HG03521 (cell line): ENCODE measurements around the gene USH1G.
"Not testable (repeated sequence)": the region's sequence is repeated elsewhere in the genome, so short reads cannot be mapped to it uniquely, and the experiment has no call there.

Experiments used
- ATAC-seq: cut with Tn5 transposase; IDR thresholded peaks from one replicate; pipeline ENCODE4 v1.9.1; 2021; ENCODE audit warnings: mild to moderate bottlenecking, moderate library complexity; ENCODE audit not compliant: unreplicated experiment

Gene USH1G

GRCh38 chr17:74935585-74936469, 12.8 kb upstream of the USH1G start, which contains the start of gene OTOP3:
OTOP3 (plus strand) TSS chr17:74935898; CDS start chr17:74935922, 24 bp downstream.
- no peak for ATAC-seq

DNA sequence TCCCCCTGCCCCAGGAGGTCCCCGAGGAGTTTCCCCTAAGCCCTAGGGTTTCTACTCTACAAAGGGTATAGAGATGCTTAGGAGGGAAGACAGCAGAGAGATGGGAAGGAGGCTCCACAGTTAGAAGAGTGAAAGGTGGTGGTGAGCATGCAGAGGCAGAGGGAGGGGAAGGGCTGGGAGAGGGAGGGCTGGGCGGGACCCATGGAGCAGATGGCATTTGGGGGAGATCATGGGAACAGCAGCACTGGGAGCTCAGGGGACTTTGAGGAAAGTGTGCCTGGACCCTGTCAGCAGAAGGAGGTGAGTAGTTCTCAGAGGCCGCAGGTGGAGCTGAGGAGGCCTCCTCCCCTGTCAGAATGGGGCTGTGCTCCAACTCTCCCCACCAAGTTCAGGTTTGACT, 12.0 kb upstream of the USH1G start:
- ATAC-seq, result no peak

GRCh38 chr17:74930535-74931036, 7.5 kb upstream of the USH1G start:
- no peak for ATAC-seq

GRCh38 chr17:74928786-74929185, 5.7 kb upstream of the USH1G start:
- ATAC-seq, result no peak

DNA sequence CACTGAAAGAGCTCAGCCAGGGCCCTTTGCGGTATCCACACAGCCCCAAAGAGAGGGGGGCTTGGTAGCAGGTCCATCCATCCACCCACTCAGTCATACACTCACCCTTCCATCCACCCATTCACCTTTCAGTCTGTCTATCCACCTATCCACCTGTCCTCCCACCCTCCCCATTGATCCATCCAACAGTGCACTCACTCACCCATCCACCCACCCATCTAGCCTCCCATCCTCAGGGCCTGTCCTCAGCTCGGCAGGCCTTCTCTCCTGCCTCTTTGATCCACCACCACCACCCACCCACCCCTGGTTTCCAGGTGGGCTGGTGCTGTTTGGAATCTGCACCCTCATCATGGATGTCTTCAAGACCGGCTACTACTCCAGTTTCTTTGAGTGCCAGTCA, 2.2 kb upstream of the USH1G start:
- ATAC-seq, result no peak

DNA sequence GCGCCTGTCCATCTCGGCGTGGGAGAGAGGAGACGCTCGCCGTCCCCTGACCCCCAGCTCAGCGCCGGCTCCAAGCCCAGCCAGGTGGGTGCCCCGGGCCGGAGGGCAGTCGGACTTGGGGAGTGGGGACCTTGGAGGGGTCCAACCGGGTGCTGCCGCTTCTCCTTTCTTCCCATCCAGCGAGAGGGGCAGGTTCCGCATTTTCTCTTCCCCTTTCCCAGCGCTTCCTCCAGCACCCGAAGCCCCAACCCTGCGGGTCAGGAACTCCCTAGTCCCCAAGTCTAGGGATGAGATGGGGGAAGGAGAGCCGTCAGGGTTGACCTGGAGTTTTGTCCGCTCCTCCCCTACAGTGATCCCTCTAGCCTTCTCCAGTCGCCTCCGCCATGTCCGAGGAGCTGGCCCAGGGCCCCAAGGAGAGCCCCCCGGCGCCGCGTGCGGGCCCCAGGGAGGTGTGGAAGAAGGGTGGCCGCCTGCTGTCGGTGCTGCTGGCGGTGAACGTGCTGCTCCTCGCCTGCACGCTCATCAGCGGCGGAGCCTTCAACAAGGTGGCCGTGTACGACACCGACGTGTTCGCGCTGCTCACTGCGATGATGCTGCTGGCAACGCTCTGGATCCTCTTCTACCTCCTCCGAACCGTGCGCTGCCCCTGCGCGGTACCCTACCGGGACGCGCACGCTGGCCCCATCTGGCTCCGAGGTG, 1.3 kb upstream of the USH1G start, which contains the start of gene OTOP2:
Gene OTOP2, plus strand, starts transcription at position 24 of the 699 bp plus-strand sequence. Its CDS starts 360 bp downstream, at position 384.
- ATAC-seq, result no peak

DNA sequence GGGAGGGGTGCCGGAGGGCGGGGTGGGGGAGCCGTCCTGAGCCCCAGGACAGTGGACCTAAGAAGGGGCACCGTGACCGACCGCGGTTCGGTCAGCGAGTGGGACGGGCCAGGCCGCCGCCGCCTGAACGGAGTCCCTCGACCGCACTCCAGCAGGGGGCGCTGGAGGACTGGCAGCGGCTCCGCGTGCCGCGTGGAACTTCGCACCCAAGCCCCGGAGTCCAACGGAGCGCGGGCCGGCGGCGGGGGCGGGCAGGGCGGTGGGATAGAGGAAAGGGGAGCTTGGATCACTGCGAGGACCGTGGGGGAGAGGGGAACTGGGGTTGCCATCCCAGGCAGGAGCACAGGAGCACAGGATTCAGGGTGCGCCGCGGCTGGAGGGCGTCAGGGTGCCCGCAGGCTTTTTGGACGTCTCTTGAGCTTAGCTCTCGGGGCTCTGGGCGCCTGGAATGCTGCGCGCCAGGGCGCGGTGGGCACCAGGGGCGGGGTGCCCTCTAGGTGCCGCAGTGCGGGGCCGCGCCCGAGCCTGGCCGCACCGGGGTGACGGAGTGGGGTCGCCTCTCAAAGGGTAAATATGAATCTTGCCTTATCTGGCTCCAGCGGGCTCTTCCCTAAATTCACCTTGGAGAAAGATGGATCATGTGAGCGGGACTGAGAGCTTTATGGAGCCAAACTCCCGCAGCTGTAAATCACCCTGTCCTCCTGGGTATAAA, 639 bp upstream of the USH1G start:
- ATAC-seq, result no peak

GRCh38 chr17:74922172-74922571, 883 bp downstream of the USH1G start:
- ATAC-seq, result no peak

- no peak for ATAC-seq
These were observed 1.3 kb downstream of the USH1G start for GRCh38 chr17:74921769-74922168.

DNA sequence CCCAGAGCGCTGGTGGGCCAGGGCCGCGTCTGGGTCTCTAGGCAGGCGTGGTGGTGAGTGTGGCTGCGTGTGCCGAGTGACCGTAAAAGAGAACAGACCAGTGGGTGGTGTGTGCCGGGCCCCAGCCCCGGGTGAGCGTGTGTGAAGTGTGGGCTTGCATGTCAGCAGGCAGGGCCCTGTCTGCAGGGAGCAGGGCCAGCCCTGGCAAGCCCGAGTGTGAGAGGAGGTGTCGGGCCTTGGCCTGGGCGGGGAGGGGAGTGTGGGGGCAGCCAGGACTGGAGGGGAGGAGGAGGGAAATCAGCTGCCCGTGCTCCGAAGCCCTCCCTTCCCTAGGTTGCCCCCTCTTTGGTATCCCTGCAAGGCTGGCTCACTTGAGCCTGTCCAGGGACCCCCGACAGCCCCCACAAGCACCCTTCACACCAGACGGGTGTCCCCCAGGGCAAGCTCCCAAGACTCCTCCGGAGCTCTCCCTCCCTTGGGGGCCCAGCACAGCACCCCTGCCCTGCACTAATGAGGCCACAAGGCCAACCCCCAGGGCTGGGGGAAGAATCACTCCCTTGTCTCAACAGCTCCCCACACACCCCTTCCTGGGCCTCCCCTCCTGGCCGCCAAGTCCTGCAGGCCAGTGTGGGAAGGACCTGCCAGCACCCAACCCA, 1.9 kb downstream of the USH1G start:
- no peak for ATAC-seq

- ATAC-seq, result no peak
These were observed 2.4 kb downstream of the USH1G start for GRCh38 chr17:74920642-74921025.

DNA sequence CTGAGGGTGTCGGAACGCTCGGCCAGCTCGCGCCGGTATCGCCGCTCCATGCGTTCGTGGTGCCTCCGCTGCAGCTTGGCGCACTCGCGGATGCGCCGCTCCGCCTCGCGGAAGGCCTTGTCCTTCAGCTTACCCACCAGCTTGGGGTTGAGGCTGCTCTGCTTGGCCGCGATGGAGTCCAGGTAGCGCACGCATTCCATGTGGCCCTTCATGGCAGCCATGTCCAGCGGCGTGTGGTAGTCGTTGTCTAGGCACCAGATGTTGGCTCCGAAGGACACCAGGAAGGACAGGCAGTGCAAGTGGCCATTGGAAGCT, 2.8 kb downstream of the USH1G start:
- ATAC-seq, result no peak

DNA sequence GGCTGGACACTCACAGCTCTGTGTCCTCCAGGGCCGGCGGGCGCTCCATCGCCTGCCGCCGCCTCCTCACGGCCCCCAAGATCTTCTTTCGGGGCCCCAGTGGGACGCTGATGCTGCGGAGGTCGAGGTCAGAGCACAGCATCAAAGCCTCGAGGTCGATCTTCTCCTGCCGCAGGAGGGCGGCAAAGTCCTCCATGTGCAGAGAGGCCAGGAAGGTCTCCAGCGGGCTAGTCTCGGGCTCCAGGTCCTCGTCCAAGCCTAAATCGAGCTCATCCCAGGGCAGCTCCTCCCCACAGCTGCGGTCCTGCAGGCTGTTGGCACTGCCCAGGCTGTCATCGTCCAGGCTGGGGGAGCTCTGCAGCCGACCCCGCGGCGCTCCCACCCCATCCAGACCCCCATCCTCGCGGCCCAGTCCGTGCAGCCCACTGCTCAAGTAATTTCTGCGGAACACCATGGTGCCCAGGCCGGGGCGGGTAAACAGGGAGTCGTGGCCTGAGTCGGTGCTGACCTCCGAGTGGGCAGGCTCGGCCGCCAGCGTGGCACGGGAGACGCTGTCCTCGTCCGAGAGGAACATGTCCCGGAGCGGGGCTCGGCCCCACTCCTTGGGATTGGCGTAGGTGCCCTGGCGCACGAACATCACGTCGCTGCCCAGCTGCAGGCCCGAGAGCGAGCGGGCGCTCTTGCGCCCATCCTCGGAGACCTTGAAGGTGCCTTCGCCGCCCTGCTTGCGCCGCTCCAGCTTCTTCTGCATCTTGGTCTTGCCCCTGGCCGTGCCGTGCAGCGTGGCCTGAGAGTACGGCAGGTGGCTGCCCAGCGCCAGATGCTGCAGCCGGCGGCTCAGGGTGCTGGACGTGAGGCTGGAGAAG, 3.4 kb downstream of the USH1G start:
- ATAC-seq, result no peak

GRCh38 chr17:74918906-74919305, 4.1 kb downstream of the USH1G start:
- ATAC-seq, result no peak

GRCh38 chr17:74917430-74917829, 5.6 kb downstream of the USH1G start:
- ATAC-seq, result no peak

GRCh38 chr17:74916851-74917199, 6.2 kb downstream of the USH1G start:
- no peak for ATAC-seq

DNA sequence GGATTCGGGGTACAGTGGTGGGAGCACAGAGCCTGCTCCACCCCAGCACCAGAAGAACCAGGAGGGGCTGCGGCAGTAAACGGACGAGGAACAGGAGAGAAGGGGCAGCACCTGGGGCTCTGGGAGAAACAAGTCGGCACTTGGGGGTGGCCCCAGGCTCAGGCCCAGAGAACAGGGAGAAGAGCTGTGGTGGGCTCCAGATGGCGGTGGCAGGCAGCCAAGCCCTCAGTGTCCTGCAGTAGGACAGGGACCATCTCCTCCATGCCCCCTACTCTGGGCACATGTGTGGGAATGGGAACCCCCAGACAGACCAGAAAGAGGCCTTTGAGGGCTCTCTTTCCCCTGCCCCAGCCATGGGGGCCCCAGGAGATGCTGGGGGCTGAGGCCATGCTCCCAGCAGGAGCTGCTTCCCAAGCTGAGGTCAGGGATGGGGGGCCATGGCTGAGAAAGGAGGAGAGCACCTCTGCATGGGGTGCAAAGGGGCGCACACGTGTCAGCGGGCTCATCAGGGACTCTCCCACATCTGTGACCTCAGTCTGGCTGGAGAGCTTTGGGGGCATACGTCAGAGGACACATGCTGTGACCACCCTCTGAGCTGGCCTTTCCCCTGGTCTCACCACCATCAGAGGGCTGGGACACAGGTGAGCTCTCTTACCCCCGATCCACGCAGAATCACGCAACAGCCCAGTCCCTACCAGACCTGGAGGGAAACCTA, 6.8 kb downstream of the USH1G start:
- no peak for ATAC-seq

- ATAC-seq, result not testable (repeated sequence)
These were observed 11.6 kb downstream of the USH1G start for GRCh38 chr17:74911423-74911822.

DNA sequence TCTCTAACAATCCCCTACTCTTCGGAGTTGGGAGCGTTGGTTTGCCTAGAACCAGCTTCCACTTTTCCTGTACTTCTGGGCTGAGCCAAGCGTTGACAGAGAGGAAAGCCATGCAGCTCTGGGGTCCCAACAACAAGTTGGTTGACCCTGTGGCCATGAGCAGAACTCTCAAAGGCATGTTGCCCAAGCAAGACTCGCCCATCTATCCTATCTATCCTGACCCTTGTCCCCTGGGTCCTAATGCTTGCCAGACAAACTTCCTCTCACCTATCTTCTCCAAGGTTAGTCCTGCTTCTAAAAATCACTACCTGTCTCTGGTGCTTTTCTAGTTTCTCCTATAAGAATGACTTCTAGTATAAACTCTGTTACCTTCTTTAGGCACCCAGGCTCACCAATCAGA, 14.0 kb downstream of the USH1G start:
- not testable (repeated sequence) for ATAC-seq
